GM18505 (cell line): ENCODE data around the gene NAXD.
"Not testable (repeated sequence)": the region's sequence is repeated elsewhere in the genome, so short reads cannot be mapped to it uniquely, and the experiment has no call there.

ENCODE experiments used
- ATAC-seq: cut with Tn5 transposase; IDR thresholded peaks from one replicate; pipeline ENCODE4 v1.9.1; 2021; ENCODE audit not compliant: unreplicated experiment
- POLR2A ChIP-seq: IDR thresholded peaks from 4 replicates; pipeline ENCODE4 v1.6.1; 2011; ENCODE audit warnings: borderline replicate concordance; ENCODE audit not compliant: insufficient read depth, insufficient read length; ENCODE audit errors: extremely low read depth

The NAXD gene

GRCh38 chr13:110582421-110582954 lies 32.9 kb upstream of the NAXD start:
- no peak for TF ChIP-seq POLR2A
- no peak for ATAC-seq

- no peak for TF ChIP-seq POLR2A
- ATAC-seq, result no peak
Observed at GRCh38 chr13:110583178-110583865, 32.0 kb upstream of the NAXD start.

- no peak for ATAC-seq
- TF ChIP-seq POLR2A, result no peak
Observed at GRCh38 chr13:110589793-110590390, 25.5 kb upstream of the NAXD start.

GRCh38 chr13:110590577-110590976 lies 24.8 kb upstream of the NAXD start:
- ATAC-seq, result no peak

GRCh38 chr13:110592665-110593064 lies 22.7 kb upstream of the NAXD start:
- no peak for ATAC-seq

More at GRCh38 chr13:110590577-110590976, 24.8 kb upstream of the NAXD start:
- TF ChIP-seq POLR2A, result no peak

GRCh38 chr13:110593430-110594130 lies 21.8 kb upstream of the NAXD start:
- ATAC-seq, result peak; percentile 55
- TF ChIP-seq POLR2A, result no peak

More at GRCh38 chr13:110592665-110593064, 22.7 kb upstream of the NAXD start:
- TF ChIP-seq POLR2A, result no peak

- no peak for TF ChIP-seq POLR2A
- ATAC-seq, result no peak
Observed at GRCh38 chr13:110597041-110597689, 18.2 kb upstream of the NAXD start.

- no peak for ATAC-seq
- TF ChIP-seq POLR2A, result no peak
Observed at GRCh38 chr13:110600261-110600819, 15.0 kb upstream of the NAXD start.

- no peak for TF ChIP-seq POLR2A
Observed at GRCh38 chr13:110600980-110601379, 14.4 kb upstream of the NAXD start.

GRCh38 chr13:110605132-110605531 lies 10.2 kb upstream of the NAXD start:
- no peak for ATAC-seq
- no peak for TF ChIP-seq POLR2A

More at GRCh38 chr13:110600980-110601379, 14.4 kb upstream of the NAXD start:
- ATAC-seq, result no peak

- ATAC-seq, result not testable (repeated sequence)
Observed at GRCh38 chr13:110606281-110606680, 9.1 kb upstream of the NAXD start.

- ATAC-seq, result no peak
- TF ChIP-seq POLR2A, result no peak
Observed at GRCh38 chr13:110607675-110608224, 7.6 kb upstream of the NAXD start.
